ENCODE data around the gene MMP19. TPM values are rescaled to one million over a fixed set of nuclear protein-coding genes. Genes with fewer than 3 reads are reported as not detected.

The MMP19 gene
- polyA plus RNA-seq, 1 experiment = 40.7 TPM

- ChIA-PET CTCF (interaction anchor here (0.6 to 1.0 kb wide), 2 partner anchors 85 to 122 kb away, joined by 3 read pairs; partner anchors contain the start of gene DGKA), POLR2A (no interaction called here)
- peaks cover 3% of the 10 kb centered on the region; the same call in 1 of the 2 replicates for H3K36me3 ChIP-seq (ENCODE audit: control insufficient read depth, insufficient read depth, low read length)
- H3K27me3 ChIP-seq (ENCODE audit: control insufficient read depth, insufficient read depth, low read length) = no peaks in the 10 kb centered on the region
- no peak for TF ChIP-seq CTCF (IDR thresholded peaks at IDR 0.05; ENCODE audit: insufficient read depth, low read depth, low read length)
- H3K4me3 ChIP-seq (ENCODE audit: low read depth, low read length) = no peak overlapping the region
- DNase-seq (ENCODE audit: low read depth) = no peak
Measured at GRCh38 chr12:55845361-55845760, 2.6 kb upstream of the MMP19 start.

GRCh38 chr12:55844961-55845360, 2.2 kb upstream of the MMP19 start:
- DNase-seq (ENCODE audit: low read depth) = no peak
- POLR2A ChIA-PET = no interaction called here
- TF ChIP-seq CTCF (IDR thresholded peaks at IDR 0.05; ENCODE audit: insufficient read depth, low read depth, low read length) = no peak
- Histone ChIP-seq H3K36me3 (ENCODE audit: control insufficient read depth, insufficient read depth, low read length) (peaks cover 4% of the 10 kb centered on the region; the same call in 1 of the 2 replicates), H3K27me3 (ENCODE audit: control insufficient read depth, insufficient read depth, low read length) (no peaks in the 10 kb centered on the region), H3K4me3 (ENCODE audit: low read depth, low read length) (no peak overlapping the region)
- CTCF ChIA-PET = no interaction called here

- H3K4me3 ChIP-seq (ENCODE audit: low read depth, low read length) = no peak overlapping the region
- CTCF ChIA-PET = interaction anchor here (1.2 to 3.8 kb wide), 5 partner anchors 13 to 152 kb away, joined by 3 to 15 read pairs (median 4); partner anchors contain the start of gene PYM1
- H3K36me3 ChIP-seq (ENCODE audit: control insufficient read depth, insufficient read depth, low read length) = peaks cover 9% of the 10 kb centered on the region
- no peaks in the 10 kb centered on the region for H3K27me3 ChIP-seq (ENCODE audit: control insufficient read depth, insufficient read depth, low read length)
- DNase-seq (ENCODE audit: low read depth) = no peak
- no peak for TF ChIP-seq CTCF (IDR thresholded peaks at IDR 0.05; ENCODE audit: insufficient read depth, low read depth, low read length)
- POLR2A ChIA-PET = no interaction called here
Measured at GRCh38 chr12:55843431-55843830, 695 bp upstream of the MMP19 start.

- POLR2A ChIA-PET = interaction anchor here (1.1 kb wide), 1 partner anchor 12 kb away, joined by 3 read pairs; the partner anchor contains the start of gene DNAJC14
- no peak for DNase-seq (ENCODE audit: low read depth)
- Histone ChIP-seq H3K27me3 (ENCODE audit: control insufficient read depth, insufficient read depth, low read length) (no peaks in the 10 kb centered on the region), H3K4me3 (ENCODE audit: low read depth, low read length) (no peak overlapping the region), H3K36me3 (ENCODE audit: control insufficient read depth, insufficient read depth, low read length) (peaks cover 18% of the 10 kb centered on the region)
- CTCF ChIA-PET = interaction anchor here (2.9 to 3.8 kb wide), 2 partner anchors 10 to 86 kb away, joined by 11 to 15 read pairs; partner anchors contain the start of gene PYM1
- TF ChIP-seq CTCF (IDR thresholded peaks at IDR 0.05; ENCODE audit: insufficient read depth, low read depth, low read length) = no peak
Measured at GRCh38 chr12:55840581-55841351, 2.0 kb downstream of the MMP19 start.

GRCh38 chr12:55839345-55840140, 3.2 kb downstream of the MMP19 start:
- ChIA-PET POLR2A (interaction anchor here (1.0 kb wide), 1 partner anchor 8 kb away, joined by 4 read pairs; no protein-coding TSS in a partner anchor), CTCF (interaction anchor here (1.0 kb wide), 2 partner anchors 8 to 9 kb away, joined by 3 read pairs; no protein-coding TSS in a partner anchor)
- DNase-seq (ENCODE audit: low read depth) = no peak
- Histone ChIP-seq H3K36me3 (ENCODE audit: control insufficient read depth, insufficient read depth, low read length) (peaks cover 19% of the 10 kb centered on the region), H3K27me3 (ENCODE audit: control insufficient read depth, insufficient read depth, low read length) (no peaks in the 10 kb centered on the region), H3K4me3 (ENCODE audit: low read depth, low read length) (no peak overlapping the region)
- TF ChIP-seq CTCF (IDR thresholded peaks at IDR 0.05; ENCODE audit: insufficient read depth, low read depth, low read length) = no peak
